GM12878 (cell line): ENCODE measurements around the gene MAGI3. TPM values are rescaled to one million over a fixed set of nuclear protein-coding genes. Genes with fewer than 3 reads are reported as not detected.
A peak's percentile ranks its signal among the peaks of the same experiment; 100 is the strongest.

Experiments
- ATAC-seq: fragments of 200-7000 bp; cut with Tn5 transposase; 3 replicates; pipeline ENCODE4 v1.9.1; 2020; ENCODE audit warnings: mild to moderate bottlenecking, moderate library complexity
- BruUV-seq: library from RNA; stranded (reverse); fragments of 400-500 nt; replicated peaks from 2 replicates; lab custom pipeline; 2021; lab: Mats Ljungman, UMichigan
- CTCF ChIA-PET: fragments of 300-600 bp; sonication (Branson Sonifier 250); formaldehyde crosslinking; extraction: SDS; loops from one replicate; lab custom pipeline; 2021; ENCODE audit warnings: inconsistent platforms; lab: Yijun Ruan, JAX
- POLR2A ChIA-PET: fragments of 350-600 bp; formaldehyde crosslinking; extraction: SDS; loops from one replicate; lab custom pipeline; 2021; ENCODE audit warnings: inconsistent platforms; lab: Charles Lee
- RAD21 ChIA-PET: fragments of 300-600 bp; sonication (Branson Sonifier 250); formaldehyde crosslinking; loops from one replicate; lab custom pipeline; 2023; ENCODE audit warnings: antibody characterized with exemption; ENCODE audit not compliant: unreplicated experiment; lab: Charles Lee
- SMC1A ChIA-PET: fragments of 300-600 bp; sonication (Branson Sonifier 250); formaldehyde crosslinking; loops from one replicate; lab custom pipeline; 2023; ENCODE audit not compliant: unreplicated experiment, uncharacterized antibody; lab: Charles Lee
- DNase-seq: peaks from one replicate; pipeline ENCODE4 v3.0.0-alpha.2; 2011; ENCODE audit warnings: low read depth, low spot score
- FAIRE-seq: peaks from 3 replicates; lab custom pipeline; 2011; peaks lifted over from hg19 to GRCh38; lab: Jason Lieb, UNC
- H2AFZ ChIP-seq: 2 replicates; pipeline ENCODE4 v1.6.0; 2011; ENCODE audit warnings: low read depth, low read length, control low read depth; ENCODE audit not compliant: control insufficient read depth
- H3K27ac ChIP-seq: 2 replicates; pipeline ENCODE4 v1.5.1; 2011; ENCODE audit warnings: control low read depth; ENCODE audit not compliant: control insufficient read depth, insufficient read depth
- H3K27me3 ChIP-seq, 2 experiments: replicated peaks in 1 of 2; 2 replicates each; pipeline versions ENCODE4 v1.6.0 to v1.6.1; 2011; ENCODE audit warnings: low read length in 1 of 2; ENCODE audit not compliant: control insufficient read depth in 2 of 2, insufficient read depth in 2 of 2
- H3K36me3 ChIP-seq, 2 experiments: 2 replicates each; pipeline ENCODE4 v1.5.1; 2011; ENCODE audit warnings: low read length in 1 of 2; ENCODE audit not compliant: control insufficient read depth in 2 of 2, insufficient read depth in 2 of 2
- H3K4me1 ChIP-seq: 2 replicates; pipeline ENCODE4 v1.6.1; 2011; ENCODE audit warnings: mild to moderate bottlenecking, low read length, moderate library complexity, mixed read lengths; ENCODE audit not compliant: control insufficient read depth, insufficient read depth
- H3K4me2 ChIP-seq: 2 replicates; pipeline ENCODE4 v1.6.0; 2011; ENCODE audit warnings: control low read depth; ENCODE audit not compliant: control insufficient read depth, insufficient read depth
- H3K4me3 ChIP-seq: fragments of 200-600 bp; sonication (generic); 2 replicates; pipeline ENCODE4 v1.5.1; 2016
- H3K79me2 ChIP-seq: 2 replicates; pipeline ENCODE4 v1.6.0; 2011; ENCODE audit warnings: low read length; ENCODE audit not compliant: control insufficient read depth, insufficient read depth
- H3K9ac ChIP-seq: 2 replicates; pipeline ENCODE4 v1.8.0; 2011; ENCODE audit warnings: low read length, control low read depth, mixed read lengths; ENCODE audit not compliant: control insufficient read depth, insufficient read depth
- H3K9me3 ChIP-seq: replicated peaks from 3 replicates; pipeline ENCODE4 v1.5.1; 2011; ENCODE audit warnings: mild to moderate bottlenecking, low read length; ENCODE audit not compliant: control insufficient read depth, insufficient read depth
- H4K20me1 ChIP-seq: 2 replicates; pipeline ENCODE4 v1.6.0; 2011; ENCODE audit not compliant: control insufficient read depth, insufficient read depth
- ATF2 ChIP-seq: IDR thresholded peaks from 2 replicates; pipeline ENCODE4 v1.6.1; 2012; ENCODE audit warnings: low read length, inconsistent platforms
- BMI1 ChIP-seq: fragments of 450-650 bp; IDR thresholded peaks from 2 replicates; pipeline ENCODE4 v1.6.1; 2016; ENCODE audit warnings: mild to moderate bottlenecking, moderate library complexity, borderline replicate concordance
- E4F1 ChIP-seq: fragments of 450-650 bp; IDR thresholded peaks from 2 replicates; pipeline ENCODE4 v1.6.1; 2018; ENCODE audit warnings: borderline replicate concordance, mild to moderate bottlenecking; ENCODE audit not compliant: partially characterized antibody
- FOS ChIP-seq: IDR thresholded peaks from 3 replicates; pipeline ENCODE4 v1.6.1; 2011; ENCODE audit warnings: borderline replicate concordance; ENCODE audit not compliant: insufficient read length; ENCODE audit errors: extremely low read depth
- KAT2A ChIP-seq: conservative IDR thresholded peaks from 2 replicates; pipeline ENCODE4 v1.6.1; 2011; ENCODE audit warnings: low read depth, low read length; ENCODE audit not compliant: control insufficient read depth
- RB1 ChIP-seq: fragments of 450-650 bp; formaldehyde crosslinking; IDR thresholded peaks from 2 replicates; pipeline ENCODE4 v1.6.1; 2017; ENCODE audit warnings: mild to moderate bottlenecking, borderline replicate concordance
- SP1 ChIP-seq: IDR thresholded peaks from one replicate; pipeline ENCODE4 v1.6.1; 2011; ENCODE audit warnings: low read depth, low read length
- SPI1 ChIP-seq: IDR thresholded peaks from 2 replicates; pipeline ENCODE4 v1.6.1; 2011; ENCODE audit warnings: low read depth, mild to moderate bottlenecking, low read length, moderate library complexity, borderline replicate concordance; ENCODE audit not compliant: insufficient read depth
- WGBS: methylation state at CpG from one replicate; pipeline ENCODE4 v1.1.6; 2016; ENCODE audit warnings: low lambda C conversion rate; ENCODE audit not compliant: insufficient replicate concordance, insufficient coverage; ENCODE audit errors: missing lambda C conversion rate; 5-methylcytosine and 5-hydroxymethylcytosine counted together
- in situ Hi-C: fragments of 300-500 bp; cut with MboI; formaldehyde crosslinking; loops from 9 replicates; pipeline ENCODE4 v1.14.3; 2018; ENCODE audit warnings: mixed read lengths
- intact Hi-C: fragments of 100-400 bp; cut with micrococcal nuclease; formaldehyde crosslinking; loops from one replicate; pipeline ENCODE4 v1.14.2; 2022; ENCODE audit not compliant: unreplicated experiment
- polyA plus RNA-seq, 11 experiments: library from polyadenylated mRNA; depleted of rRNA in 4 of 11; unstranded in 6 of 11; stranded (reverse) in 5 of 11; fragments of >200 nt; fragmentation: Nextera tagmentation in 4 of 11; fragmentation: Illumina TruSeq in 1 of 11; extraction: Ambion mirVana in 4 of 11; extraction: Trizol in 1 of 11; gene quantifications; 1 replicate in 1 of 11; 2 replicates in 10 of 11; pipeline versions ENCODE4 v1.2.1 to v1.2.3, GENCODE V29; 2011 to 2016; ENCODE audit warnings: inconsistent platforms in 2 of 11, missing spikeins in 2 of 11, low read depth in 1 of 11
- total RNA-seq, 4 experiments: library from RNA; depleted of rRNA in 3 of 4; stranded (reverse); fragments of >200 nt in 3 of 4; fragmentation: Illumina TruSeq in 1 of 4; extraction: Trizol in 1 of 4; gene quantifications; 2 replicates each; pipeline versions ENCODE4 v1.2.1 to v1.2.3, GENCODE V29; 2013 to 2021
- TF ChIP-seq, protein P1 (sequence below): IDR thresholded peaks from 2 replicates; pipeline ENCODE4 v1.6.1; 2011; ENCODE audit warnings: mild to moderate bottlenecking, low read depth, low read length, moderate library complexity; ENCODE audit not compliant: insufficient replicate concordance
- TF ChIP-seq, protein P2 (sequence below): IDR thresholded peaks from 2 replicates; pipeline ENCODE4 v1.6.1; 2011; ENCODE audit warnings: borderline replicate concordance, low read depth, mild to moderate bottlenecking, moderate library complexity, low read length; ENCODE audit not compliant: insufficient read depth, poor library complexity, severe bottlenecking
- TF ChIP-seq, protein P3 (sequence below): fragments of 450-650 bp; formaldehyde crosslinking; IDR thresholded peaks from 2 replicates; pipeline ENCODE4 v1.4.0; 2020; ENCODE audit warnings: mild to moderate bottlenecking, moderate library complexity

Gene MAGI3
- total and polyA plus RNA-seq, 10 of the 15 experiments (the other 5 are each of a cell fraction or from before 2014, with no cell fraction given): 0.17 to 0.65 (median 0.32) TPM

DNA sequence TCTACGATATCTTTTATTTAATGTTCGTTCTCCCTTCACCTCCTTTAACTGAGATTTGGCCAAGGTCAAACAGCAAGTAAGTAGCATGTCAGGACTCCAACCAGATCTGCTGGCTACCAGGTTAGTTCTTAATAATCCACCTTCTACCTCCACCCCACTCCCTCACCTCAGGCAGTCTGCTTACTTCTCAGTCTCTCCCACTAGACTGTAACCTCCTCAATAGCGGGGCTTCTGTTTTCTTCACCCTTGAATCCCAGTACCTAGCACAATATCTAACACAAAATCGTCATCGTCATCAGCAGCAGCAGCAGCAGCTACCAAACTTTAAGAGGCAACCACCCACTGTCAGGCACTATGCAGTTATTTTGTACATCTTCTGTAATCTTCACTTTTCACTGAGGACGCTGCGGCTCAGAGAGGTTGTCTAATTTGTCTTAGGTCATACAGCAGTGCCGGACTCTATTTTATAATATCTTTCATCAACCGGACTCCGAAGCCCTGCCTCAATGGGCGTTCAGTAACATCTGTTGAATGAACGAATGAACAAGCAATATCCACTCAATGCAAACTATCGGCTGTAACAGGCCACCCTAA, 859 bp upstream of the MAGI3 start:
- H3K4me2 ChIP-seq: peak overlapping the region; percentile 96
- H3K27me3 ChIP-seq: peaks cover 0 to 10% of the 10 kb centered on the region in 2 experiments; a peak in 2 of 4 replicates
- DNase-seq (no peak), FAIRE-seq (no peak), ATAC-seq (no peak)
- H3K4me1 ChIP-seq: peaks cover 2% of the 10 kb centered on the region; the same call in 1 of the 2 replicates
- POLR2A ChIA-PET: interaction anchor here (0.7 to 1.0 kb wide), 2 partner anchors 10 to 357 kb away, joined by 3 to 4 read pairs; no protein-coding TSS in a partner anchor
- in situ Hi-C loops (no loop called here), intact Hi-C loops (no loop called here)
- RAD21 ChIA-PET: interaction anchor here (0.8 kb wide), 1 partner anchor 165 kb away, joined by 3 read pairs; no protein-coding TSS in a partner anchor
- H3K4me3 ChIP-seq: peak overlapping the region; percentile 68
- H3K79me2 ChIP-seq: no peaks in the 10 kb centered on the region
- H2AFZ ChIP-seq: peak overlapping the region; percentile 76
- CTCF ChIA-PET: interaction anchor here (1.5 to 1.7 kb wide), 2 partner anchors 23 to 316 kb away, joined by 3 to 6 read pairs; partner anchors contain the start of gene LRIG2
- no peak overlapping the region for H3K27ac ChIP-seq
- H3K36me3 ChIP-seq: no peaks in the 10 kb centered on the region
- no peaks in the 10 kb centered on the region for H4K20me1 ChIP-seq
- no peaks in the 10 kb centered on the region; the same call in 1 of the 3 replicates for H3K9me3 ChIP-seq
- WGBS: 5% methylated on average over 13 of the region's 13 CpGs
- SMC1A ChIA-PET: interaction anchor here (1.1 kb wide), 1 partner anchor 316 kb away, joined by 3 read pairs; the partner anchor contains the start of gene LRIG2
- peak overlapping the region; percentile 57; the same call in 1 of the 2 replicates for H3K9ac ChIP-seq
- BruUV-seq: no TSS peak
- TF ChIP-seq E4F1 (no peak), BMI1 (no peak), SPI1 (no peak), ATF2 (no peak), FOS (no peak), SP1 (no peak), RB1 (no peak), KAT2A (no peak)
- TF ChIP-seq, protein P1, sequence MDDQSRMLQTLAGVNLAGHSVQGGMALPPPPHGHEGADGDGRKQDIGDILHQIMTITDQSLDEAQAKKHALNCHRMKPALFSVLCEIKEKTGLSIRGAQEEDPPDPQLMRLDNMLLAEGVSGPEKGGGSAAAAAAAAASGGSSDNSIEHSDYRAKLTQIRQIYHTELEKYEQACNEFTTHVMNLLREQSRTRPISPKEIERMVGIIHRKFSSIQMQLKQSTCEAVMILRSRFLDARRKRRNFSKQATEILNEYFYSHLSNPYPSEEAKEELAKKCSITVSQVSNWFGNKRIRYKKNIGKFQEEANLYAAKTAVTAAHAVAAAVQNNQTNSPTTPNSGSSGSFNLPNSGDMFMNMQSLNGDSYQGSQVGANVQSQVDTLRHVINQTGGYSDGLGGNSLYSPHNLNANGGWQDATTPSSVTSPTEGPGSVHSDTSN: no peak
- TF ChIP-seq, protein P2, sequence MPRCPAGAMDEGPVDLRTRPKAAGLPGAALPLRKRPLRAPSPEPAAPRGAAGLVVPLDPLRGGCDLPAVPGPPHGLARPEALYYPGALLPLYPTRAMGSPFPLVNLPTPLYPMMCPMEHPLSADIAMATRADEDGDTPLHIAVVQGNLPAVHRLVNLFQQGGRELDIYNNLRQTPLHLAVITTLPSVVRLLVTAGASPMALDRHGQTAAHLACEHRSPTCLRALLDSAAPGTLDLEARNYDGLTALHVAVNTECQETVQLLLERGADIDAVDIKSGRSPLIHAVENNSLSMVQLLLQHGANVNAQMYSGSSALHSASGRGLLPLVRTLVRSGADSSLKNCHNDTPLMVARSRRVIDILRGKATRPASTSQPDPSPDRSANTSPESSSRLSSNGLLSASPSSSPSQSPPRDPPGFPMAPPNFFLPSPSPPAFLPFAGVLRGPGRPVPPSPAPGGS: no peak
- TF ChIP-seq, protein P3, sequence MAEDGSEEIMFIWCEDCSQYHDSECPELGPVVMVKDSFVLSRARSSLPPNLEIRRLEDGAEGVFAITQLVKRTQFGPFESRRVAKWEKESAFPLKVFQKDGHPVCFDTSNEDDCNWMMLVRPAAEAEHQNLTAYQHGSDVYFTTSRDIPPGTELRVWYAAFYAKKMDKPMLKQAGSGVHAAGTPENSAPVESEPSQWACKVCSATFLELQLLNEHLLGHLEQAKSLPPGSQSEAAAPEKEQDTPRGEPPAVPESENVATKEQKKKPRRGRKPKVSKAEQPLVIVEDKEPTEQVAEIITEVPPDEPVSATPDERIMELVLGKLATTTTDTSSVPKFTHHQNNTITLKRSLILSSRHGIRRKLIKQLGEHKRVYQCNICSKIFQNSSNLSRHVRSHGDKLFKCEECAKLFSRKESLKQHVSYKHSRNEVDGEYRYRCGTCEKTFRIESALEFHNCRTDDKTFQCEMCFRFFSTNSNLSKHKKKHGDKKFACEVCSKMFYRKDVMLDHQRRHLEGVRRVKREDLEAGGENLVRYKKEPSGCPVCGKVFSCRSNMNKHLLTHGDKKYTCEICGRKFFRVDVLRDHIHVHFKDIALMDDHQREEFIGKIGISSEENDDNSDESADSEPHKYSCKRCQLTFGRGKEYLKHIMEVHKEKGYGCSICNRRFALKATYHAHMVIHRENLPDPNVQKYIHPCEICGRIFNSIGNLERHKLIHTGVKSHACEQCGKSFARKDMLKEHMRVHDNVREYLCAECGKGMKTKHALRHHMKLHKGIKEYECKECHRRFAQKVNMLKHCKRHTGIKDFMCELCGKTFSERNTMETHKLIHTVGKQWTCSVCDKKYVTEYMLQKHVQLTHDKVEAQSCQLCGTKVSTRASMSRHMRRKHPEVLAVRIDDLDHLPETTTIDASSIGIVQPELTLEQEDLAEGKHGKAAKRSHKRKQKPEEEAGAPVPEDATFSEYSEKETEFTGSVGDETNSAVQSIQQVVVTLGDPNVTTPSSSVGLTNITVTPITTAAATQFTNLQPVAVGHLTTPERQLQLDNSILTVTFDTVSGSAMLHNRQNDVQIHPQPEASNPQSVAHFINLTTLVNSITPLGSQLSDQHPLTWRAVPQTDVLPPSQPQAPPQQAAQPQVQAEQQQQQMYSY (CRISPR knock-in tag): no peak
